Hepatocyte (in vitro differentiated cells): Measurements from ENCODE around the gene VGF. TPM values are rescaled to one million over a fixed set of nuclear protein-coding genes. Genes with fewer than 3 reads are reported as not detected.
"Not testable (repeated sequence)": the region's sequence is repeated elsewhere in the genome, so short reads cannot be mapped to it uniquely, and the experiment has no call there.

Experiments used
- DNase-seq: peaks from one replicate; pipeline ENCODE4 v3.0.0-alpha.2; 2016; ENCODE audit warnings: low spot score
- H2AFZ ChIP-seq: fragments of 200-600 bp; sonication (generic); 2 replicates; pipeline ENCODE4 v1.6.0; 2016; ENCODE audit warnings: antibody characterized with exemption, mild to moderate bottlenecking
- H3K27ac ChIP-seq: fragments of 200-600 bp; sonication (generic); 2 replicates; pipeline ENCODE4 v1.5.1; 2016; ENCODE audit warnings: mild to moderate bottlenecking
- H3K27me3 ChIP-seq: fragments of 200-600 bp; sonication (generic); 2 replicates; pipeline ENCODE4 v1.6.1; 2016
- H3K36me3 ChIP-seq: fragments of 200-600 bp; sonication (generic); replicated peaks from 2 replicates; pipeline ENCODE4 v1.5.1; 2016; ENCODE audit warnings: low read depth; ENCODE audit not compliant: insufficient read depth
- H3K4me1 ChIP-seq: fragments of 200-600 bp; sonication (generic); 2 replicates; pipeline ENCODE4 v1.5.1; 2016; ENCODE audit warnings: mild to moderate bottlenecking, moderate library complexity; ENCODE audit not compliant: insufficient read depth
- H3K4me2 ChIP-seq: fragments of 200-600 bp; sonication (generic); 2 replicates; pipeline ENCODE4 v1.6.0; 2016
- H3K4me3 ChIP-seq: fragments of 200-600 bp; sonication (generic); 2 replicates; pipeline ENCODE4 v1.5.1; 2016; ENCODE audit warnings: mild to moderate bottlenecking
- H3K79me2 ChIP-seq: fragments of 200-600 bp; sonication (generic); 2 replicates; pipeline ENCODE4 v1.6.0; 2017; ENCODE audit warnings: mild to moderate bottlenecking
- H3K9me2 ChIP-seq: fragments of 200-600 bp; sonication (generic); replicated peaks from 2 replicates; pipeline ENCODE4 v1.6.0; 2017; ENCODE audit warnings: mild to moderate bottlenecking; ENCODE audit not compliant: insufficient read depth
- H3K9me3 ChIP-seq: fragments of 200-600 bp; sonication (generic); 2 replicates; pipeline ENCODE4 v1.5.1; 2016; ENCODE audit warnings: low read depth, mild to moderate bottlenecking
- H4K20me1 ChIP-seq: fragments of 200-600 bp; sonication (generic); 2 replicates; pipeline ENCODE4 v1.6.0; 2016; ENCODE audit warnings: mild to moderate bottlenecking; ENCODE audit not compliant: insufficient read depth, poor library complexity, severe bottlenecking
- EZH2 ChIP-seq: fragments of 200-600 bp; sonication (generic); IDR thresholded peaks from 2 replicates; pipeline ENCODE4 v1.6.1; 2016; ENCODE audit warnings: antibody characterized with exemption, mild to moderate bottlenecking, borderline replicate concordance
- EZH2phosphoT487 ChIP-seq: fragments of 200-600 bp; sonication (generic); IDR thresholded peaks from one replicate; pipeline ENCODE4 v1.6.1; 2018; ENCODE audit warnings: antibody characterized with exemption, mild to moderate bottlenecking, low read depth, moderate library complexity; ENCODE audit not compliant: unreplicated experiment, severe bottlenecking
- WGBS: methylation state at CpG from one replicate; pipeline ENCODE4 v1.1.6; 2016; ENCODE audit warnings: low lambda C conversion rate; ENCODE audit errors: missing lambda C conversion rate; 5-methylcytosine and 5-hydroxymethylcytosine counted together
- polyA plus RNA-seq: library from polyadenylated mRNA; unstranded; fragments of >200 nt; fragmentation: Nextera tagmentation; extraction: Ambion mirVana; gene quantifications from 2 replicates; pipeline ENCODE4 v1.2.1, GENCODE V29; 2016
- total RNA-seq: library from RNA; depleted of rRNA; stranded (reverse); fragments of >200 nt; gene quantifications from 2 replicates; pipeline ENCODE4 v1.2.3, GENCODE V29; 2014
- TF ChIP-seq, protein P1 (sequence below): fragments of 200-600 bp; sonication (generic); IDR thresholded peaks from 2 replicates; pipeline ENCODE4 v1.5.1; 2016; ENCODE audit warnings: antibody characterized with exemption, mild to moderate bottlenecking; ENCODE audit not compliant: poor library complexity

The VGF gene
- total and polyA plus RNA-seq, 2 experiments from 2014 or later = 0.19 to 0.30 TPM

DNA sequence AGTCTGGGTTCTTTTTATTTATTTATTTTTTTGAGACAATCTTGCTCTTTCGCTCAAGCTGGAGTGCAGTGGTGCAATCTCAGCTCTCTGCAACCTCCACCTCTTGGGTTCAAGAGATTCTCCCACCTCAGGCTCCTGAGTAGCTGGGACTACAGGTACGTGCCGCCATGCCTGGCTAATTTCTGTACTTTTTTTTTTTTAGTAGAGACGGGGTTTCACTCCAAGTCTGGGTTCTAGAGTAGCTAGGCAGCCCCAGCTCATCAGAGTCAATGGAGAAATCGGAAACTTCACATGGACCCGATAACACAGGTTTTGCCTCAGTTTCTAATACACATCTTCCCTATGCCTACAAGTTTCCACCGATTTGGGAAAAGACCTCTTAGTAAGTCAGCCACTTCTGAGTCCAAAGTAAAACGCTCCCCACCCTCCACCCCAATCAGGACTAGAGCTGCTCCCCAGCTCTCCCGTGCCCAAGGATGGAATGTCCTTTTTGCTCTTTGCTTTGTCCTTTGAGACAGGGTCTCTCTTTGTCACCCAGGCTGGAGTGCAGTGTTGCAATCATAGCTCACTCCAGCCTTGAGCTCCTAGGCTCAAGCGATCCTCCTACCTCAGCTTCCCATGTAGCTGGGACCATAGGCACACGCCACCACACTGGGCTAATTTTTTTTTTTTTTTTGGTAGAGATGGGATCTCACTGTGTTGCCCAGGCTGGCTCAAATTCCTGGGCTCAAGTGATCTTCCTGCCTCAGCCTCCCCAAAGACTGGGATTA is 42.3 kb downstream of the VGF start:
- H3K79me2 ChIP-seq = no peaks in the 10 kb centered on the region
- peak overlapping the region; percentile 68 for H3K4me2 ChIP-seq
- H3K27me3 ChIP-seq = no peaks in the 10 kb centered on the region
- no peak for DNase-seq
- H3K9me2 ChIP-seq = no peaks in the 10 kb centered on the region
- H3K9me3 ChIP-seq = no peaks in the 10 kb centered on the region
- H3K36me3 ChIP-seq = no peaks in the 10 kb centered on the region
- 90% methylated on average over 11 of the region's 11 CpGs for WGBS
- H3K4me1 ChIP-seq = peaks cover 38% of the 10 kb centered on the region
- peak overlapping the region; percentile 94 for H3K27ac ChIP-seq
- no peak overlapping the region for H2AFZ ChIP-seq
- no peaks in the 10 kb centered on the region for H4K20me1 ChIP-seq
- no peak overlapping the region for H3K4me3 ChIP-seq
- TF ChIP-seq, protein P1, sequence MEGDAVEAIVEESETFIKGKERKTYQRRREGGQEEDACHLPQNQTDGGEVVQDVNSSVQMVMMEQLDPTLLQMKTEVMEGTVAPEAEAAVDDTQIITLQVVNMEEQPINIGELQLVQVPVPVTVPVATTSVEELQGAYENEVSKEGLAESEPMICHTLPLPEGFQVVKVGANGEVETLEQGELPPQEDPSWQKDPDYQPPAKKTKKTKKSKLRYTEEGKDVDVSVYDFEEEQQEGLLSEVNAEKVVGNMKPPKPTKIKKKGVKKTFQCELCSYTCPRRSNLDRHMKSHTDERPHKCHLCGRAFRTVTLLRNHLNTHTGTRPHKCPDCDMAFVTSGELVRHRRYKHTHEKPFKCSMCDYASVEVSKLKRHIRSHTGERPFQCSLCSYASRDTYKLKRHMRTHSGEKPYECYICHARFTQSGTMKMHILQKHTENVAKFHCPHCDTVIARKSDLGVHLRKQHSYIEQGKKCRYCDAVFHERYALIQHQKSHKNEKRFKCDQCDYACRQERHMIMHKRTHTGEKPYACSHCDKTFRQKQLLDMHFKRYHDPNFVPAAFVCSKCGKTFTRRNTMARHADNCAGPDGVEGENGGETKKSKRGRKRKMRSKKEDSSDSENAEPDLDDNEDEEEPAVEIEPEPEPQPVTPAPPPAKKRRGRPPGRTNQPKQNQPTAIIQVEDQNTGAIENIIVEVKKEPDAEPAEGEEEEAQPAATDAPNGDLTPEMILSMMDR = no peak

DNA sequence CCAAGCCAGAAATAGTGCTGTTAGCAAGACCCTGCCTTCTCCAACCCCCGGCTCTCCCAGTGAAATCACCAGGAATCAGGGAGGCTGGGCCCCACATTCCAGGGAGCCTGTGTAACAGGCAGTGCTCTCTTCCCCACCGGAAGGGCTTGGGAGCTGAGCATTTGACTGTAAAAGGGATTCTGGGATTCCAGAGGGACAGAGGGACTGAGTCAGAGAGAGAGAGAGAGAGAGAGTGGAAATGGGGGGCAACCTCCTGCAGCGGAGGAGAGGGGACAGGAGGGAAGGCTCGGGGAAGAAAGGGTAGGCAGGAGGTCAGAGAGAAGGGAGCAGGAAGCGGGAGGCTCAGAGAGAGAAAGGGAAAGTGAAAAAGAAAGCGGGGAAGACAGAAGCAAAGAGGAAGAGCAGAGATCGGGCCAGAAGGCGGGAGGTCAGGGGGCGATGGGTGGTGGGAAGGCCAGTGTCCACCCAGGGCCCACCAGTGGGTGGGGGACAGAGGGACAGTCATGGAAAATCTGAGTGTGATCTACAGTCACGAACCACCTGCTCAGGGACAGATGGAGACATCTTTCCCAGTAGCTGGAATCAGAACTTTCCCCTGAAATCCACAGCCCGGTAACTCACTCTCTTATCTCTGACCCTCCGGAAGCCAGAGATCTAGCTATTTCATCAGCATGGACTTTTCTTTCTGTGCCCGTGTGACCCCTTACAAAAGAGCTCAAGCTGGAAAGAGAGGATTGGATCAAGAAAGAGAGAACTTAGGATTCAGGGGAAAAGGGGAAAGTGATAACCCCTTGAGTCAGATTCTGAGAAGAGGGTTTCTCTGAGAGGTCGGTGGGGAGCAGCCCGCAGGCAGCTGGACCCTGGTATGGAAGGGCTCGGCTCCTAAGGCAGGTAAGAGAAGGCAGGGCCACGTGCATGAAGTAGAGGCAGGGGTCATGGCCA is 43.1 kb downstream of the VGF start:
- H3K4me1 ChIP-seq = peaks cover 34% of the 10 kb centered on the region
- H3K27ac ChIP-seq = peak overlapping the region; percentile 94
- no peaks in the 10 kb centered on the region for H4K20me1 ChIP-seq
- no peaks in the 10 kb centered on the region for H3K36me3 ChIP-seq
- no peaks in the 10 kb centered on the region for H3K27me3 ChIP-seq
- no peaks in the 10 kb centered on the region for H3K79me2 ChIP-seq
- no peaks in the 10 kb centered on the region for H3K9me3 ChIP-seq
- TF ChIP-seq EZH2phosphoT487 (no peak), EZH2 (no peak)
- TF ChIP-seq, protein P1 = no peak
- H3K4me3 ChIP-seq = no peak overlapping the region
- no peaks in the 10 kb centered on the region for H3K9me2 ChIP-seq
- whole genome bisulfite sequencing = 31% methylated on average over 14 of the region's 17 CpGs
- peak overlapping the region; percentile 68 for H3K4me2 ChIP-seq
- no peak overlapping the region for H2AFZ ChIP-seq
- DNase-seq = peak; percentile 90

DNA sequence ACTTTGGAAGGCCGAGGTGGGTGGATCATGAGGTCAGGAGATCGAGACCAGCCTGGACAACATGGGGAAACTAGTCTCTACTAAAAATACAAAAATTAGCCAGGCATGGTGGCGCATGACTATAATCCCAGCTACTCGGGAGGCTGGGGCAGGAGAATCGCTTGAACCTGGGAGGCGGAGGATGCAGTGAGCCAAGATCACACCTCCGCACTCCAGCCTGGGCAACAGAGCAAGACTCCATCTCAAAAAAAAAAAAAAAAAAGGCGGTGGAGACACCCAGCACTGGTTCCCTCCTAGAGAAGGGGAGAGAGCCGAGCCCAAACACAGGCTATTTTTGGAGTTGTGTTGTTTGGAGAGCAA is 43.8 kb downstream of the VGF start:
- Histone ChIP-seq H3K4me2 (peak overlapping the region; percentile 68), H3K27ac (peak overlapping the region; percentile 94), H3K4me1 (peaks cover 30% of the 10 kb centered on the region)
- H3K9me2 ChIP-seq, H3K27me3 ChIP-seq, H2AFZ ChIP-seq, H4K20me1 ChIP-seq, H3K4me3 ChIP-seq, H3K79me2 ChIP-seq, DNase-seq, H3K9me3 ChIP-seq, H3K36me3 ChIP-seq: not testable (repeated sequence)
- 82% methylated on average over 9 of the region's 9 CpGs for WGBS

DNA sequence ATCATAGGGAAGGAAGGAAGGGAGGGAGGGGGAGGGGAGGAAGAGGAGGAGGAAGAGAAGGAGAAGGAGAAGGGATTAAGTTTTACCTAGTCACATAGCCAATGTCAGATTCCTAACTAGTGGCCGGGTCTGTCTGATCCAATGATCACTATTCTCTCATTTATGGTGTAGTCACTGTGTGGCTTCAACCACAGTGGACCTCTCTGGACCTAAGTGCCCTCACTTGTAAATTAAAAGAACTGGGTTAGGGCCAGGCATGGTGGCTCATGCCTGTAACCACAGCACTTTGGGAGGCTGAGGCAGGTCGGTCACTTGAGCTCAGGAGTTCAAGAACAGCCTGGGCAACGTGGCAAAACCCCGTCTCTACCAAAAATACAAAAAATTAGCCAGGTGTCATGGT is 45.1 kb downstream of the VGF start:
- H3K36me3 ChIP-seq = no peaks in the 10 kb centered on the region
- no peaks in the 10 kb centered on the region for H4K20me1 ChIP-seq
- H3K4me1 ChIP-seq = peaks cover 22% of the 10 kb centered on the region
- H3K79me2 ChIP-seq = no peaks in the 10 kb centered on the region
- peak overlapping the region; percentile 21 for H3K27ac ChIP-seq
- no peak for DNase-seq
- TF ChIP-seq EZH2 (no peak), EZH2phosphoT487 (no peak)
- TF ChIP-seq, protein P1 = no peak
- no peak overlapping the region for H3K4me2 ChIP-seq
- H3K4me3 ChIP-seq = no peak overlapping the region
- WGBS = 81% methylated on average over 4 of the region's 4 CpGs
- H3K9me2 ChIP-seq = no peaks in the 10 kb centered on the region
- no peaks in the 10 kb centered on the region for H3K27me3 ChIP-seq
- H2AFZ ChIP-seq = no peak overlapping the region
- H3K9me3 ChIP-seq = no peaks in the 10 kb centered on the region
